Ishikawa (cell line): ENCODE results near the gene MAP1B.

Experiments used
- CEBPB ChIP-seq: IDR thresholded peaks from 2 replicates; pipeline ENCODE4 v1.6.1; 2012
- CREB1 ChIP-seq: IDR thresholded peaks from 2 replicates; pipeline ENCODE4 v1.6.1; 2012; ENCODE audit warnings: low read depth
- RAD21 ChIP-seq: IDR thresholded peaks from 2 replicates; pipeline ENCODE4 v1.6.1; 2012; ENCODE audit warnings: low read depth
- TAF1 ChIP-seq: IDR thresholded peaks from 2 replicates; pipeline ENCODE4 v1.6.1; 2012; ENCODE audit warnings: low read depth, mild to moderate bottlenecking
- TEAD4 ChIP-seq: IDR thresholded peaks from 2 replicates; pipeline ENCODE4 v1.6.1; 2012
- YY1 ChIP-seq: IDR thresholded peaks from 2 replicates; pipeline ENCODE4 v1.6.1; 2012; ENCODE audit warnings: low read depth
- TF ChIP-seq, protein P1 (sequence below): IDR thresholded peaks from 2 replicates; pipeline ENCODE4 v1.6.1; 2012
- TF ChIP-seq, protein P2 (sequence below): IDR thresholded peaks from 2 replicates; pipeline ENCODE4 v1.6.1; 2012
- TF ChIP-seq, protein P3 (sequence below): IDR thresholded peaks from 2 replicates; pipeline ENCODE4 v1.6.1; 2012; ENCODE audit warnings: low read depth, mild to moderate bottlenecking

DNA sequence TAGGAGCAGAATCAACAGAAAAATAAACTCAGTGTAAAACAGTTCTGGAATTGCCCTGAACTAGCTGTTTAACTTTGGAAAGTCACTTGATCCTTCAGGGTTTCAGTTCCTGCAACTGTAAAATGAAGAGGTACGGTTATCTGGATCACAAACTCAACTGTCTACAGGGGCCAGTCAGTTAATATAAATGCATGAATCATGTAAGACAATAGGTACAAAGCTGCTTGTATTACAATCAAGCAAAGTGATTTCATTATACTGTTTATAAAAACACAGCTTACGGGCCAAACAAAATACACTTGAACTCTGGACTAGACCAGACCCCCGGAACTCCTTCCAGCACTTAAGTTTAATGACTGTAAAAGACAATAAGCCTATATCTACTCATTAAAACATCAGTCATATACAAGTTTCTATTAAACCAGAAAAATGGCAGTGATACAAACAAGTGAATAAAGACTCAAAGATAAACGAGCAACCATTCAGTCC is 139.7 kb downstream of the MAP1B start:
- TF ChIP-seq CEBPB (no peak), YY1 (no peak), TEAD4 (no peak), TAF1 (no peak), RAD21 (no peak), CREB1 (no peak)
- TF ChIP-seq, protein P1, sequence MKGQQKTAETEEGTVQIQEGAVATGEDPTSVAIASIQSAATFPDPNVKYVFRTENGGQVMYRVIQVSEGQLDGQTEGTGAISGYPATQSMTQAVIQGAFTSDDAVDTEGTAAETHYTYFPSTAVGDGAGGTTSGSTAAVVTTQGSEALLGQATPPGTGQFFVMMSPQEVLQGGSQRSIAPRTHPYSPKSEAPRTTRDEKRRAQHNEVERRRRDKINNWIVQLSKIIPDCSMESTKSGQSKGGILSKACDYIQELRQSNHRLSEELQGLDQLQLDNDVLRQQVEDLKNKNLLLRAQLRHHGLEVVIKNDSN: no peak
- TF ChIP-seq, protein P2, sequence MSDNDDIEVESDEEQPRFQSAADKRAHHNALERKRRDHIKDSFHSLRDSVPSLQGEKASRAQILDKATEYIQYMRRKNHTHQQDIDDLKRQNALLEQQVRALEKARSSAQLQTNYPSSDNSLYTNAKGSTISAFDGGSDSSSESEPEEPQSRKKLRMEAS: no peak
- TF ChIP-seq, protein P3, sequence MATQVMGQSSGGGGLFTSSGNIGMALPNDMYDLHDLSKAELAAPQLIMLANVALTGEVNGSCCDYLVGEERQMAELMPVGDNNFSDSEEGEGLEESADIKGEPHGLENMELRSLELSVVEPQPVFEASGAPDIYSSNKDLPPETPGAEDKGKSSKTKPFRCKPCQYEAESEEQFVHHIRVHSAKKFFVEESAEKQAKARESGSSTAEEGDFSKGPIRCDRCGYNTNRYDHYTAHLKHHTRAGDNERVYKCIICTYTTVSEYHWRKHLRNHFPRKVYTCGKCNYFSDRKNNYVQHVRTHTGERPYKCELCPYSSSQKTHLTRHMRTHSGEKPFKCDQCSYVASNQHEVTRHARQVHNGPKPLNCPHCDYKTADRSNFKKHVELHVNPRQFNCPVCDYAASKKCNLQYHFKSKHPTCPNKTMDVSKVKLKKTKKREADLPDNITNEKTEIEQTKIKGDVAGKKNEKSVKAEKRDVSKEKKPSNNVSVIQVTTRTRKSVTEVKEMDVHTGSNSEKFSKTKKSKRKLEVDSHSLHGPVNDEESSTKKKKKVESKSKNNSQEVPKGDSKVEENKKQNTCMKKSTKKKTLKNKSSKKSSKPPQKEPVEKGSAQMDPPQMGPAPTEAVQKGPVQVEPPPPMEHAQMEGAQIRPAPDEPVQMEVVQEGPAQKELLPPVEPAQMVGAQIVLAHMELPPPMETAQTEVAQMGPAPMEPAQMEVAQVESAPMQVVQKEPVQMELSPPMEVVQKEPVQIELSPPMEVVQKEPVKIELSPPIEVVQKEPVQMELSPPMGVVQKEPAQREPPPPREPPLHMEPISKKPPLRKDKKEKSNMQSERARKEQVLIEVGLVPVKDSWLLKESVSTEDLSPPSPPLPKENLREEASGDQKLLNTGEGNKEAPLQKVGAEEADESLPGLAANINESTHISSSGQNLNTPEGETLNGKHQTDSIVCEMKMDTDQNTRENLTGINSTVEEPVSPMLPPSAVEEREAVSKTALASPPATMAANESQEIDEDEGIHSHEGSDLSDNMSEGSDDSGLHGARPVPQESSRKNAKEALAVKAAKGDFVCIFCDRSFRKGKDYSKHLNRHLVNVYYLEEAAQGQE: no peak
